Ramos (cell line): ENCODE data around the gene CACNA2D3.

Experiments used
- in situ Hi-C: fragments of 300-500 bp; cut with MboI; formaldehyde crosslinking; loops from one replicate; pipeline ENCODE4 v1.14.3; 2022; ENCODE audit warnings: low sequenced_read_pairs; ENCODE audit not compliant: unreplicated experiment

Gene CACNA2D3

DNA sequence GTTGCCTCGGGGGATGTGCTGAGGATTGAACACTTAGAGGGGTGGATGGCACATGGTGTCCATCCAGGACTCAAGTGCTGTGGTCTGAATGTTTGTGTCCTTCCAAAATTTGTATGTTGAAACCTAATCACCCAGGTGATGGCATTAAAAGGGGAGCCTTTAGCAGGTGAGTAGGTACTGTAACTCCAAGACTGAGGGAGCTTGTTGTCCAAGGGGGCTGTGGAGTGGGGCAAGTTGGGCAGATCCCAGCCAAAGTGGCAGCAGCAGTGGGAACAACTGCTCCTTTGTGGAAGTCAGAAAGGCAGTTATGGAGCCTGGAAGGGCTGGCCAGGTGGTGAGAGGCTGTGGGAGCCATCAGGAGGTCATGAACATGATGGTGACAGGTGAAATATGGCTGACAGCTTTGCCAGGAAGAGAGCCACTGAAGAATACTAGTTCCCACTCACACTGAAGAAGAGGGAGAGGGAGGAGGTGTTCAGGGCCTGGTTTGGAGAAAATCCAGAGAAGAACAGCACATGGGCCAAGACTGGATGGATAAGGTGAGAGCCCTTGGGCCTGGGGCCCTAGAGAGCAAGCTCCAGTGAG, 385.6 kb downstream of the CACNA2D3 start:
- in situ Hi-C loops = no loop called here

DNA sequence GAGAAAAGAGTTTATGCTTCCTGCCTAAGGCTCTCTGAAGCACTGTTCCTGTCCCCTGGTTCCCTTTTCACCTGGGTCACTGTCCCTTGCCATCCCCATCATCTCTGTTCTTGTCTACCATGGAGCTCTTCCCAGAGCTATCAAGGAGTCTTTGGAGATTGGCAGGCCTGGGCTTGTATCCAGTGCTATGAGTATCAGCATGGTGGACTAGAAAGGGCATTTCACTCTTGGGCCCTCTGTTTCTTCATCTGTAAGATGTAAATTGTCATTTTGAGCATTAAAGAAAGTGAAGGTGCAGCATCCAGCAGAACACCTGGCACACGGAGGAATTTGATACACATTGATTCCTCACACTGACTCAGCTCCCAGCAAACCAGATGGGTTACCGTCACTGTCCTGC, 388.2 kb downstream of the CACNA2D3 start:
- in situ Hi-C loops = no loop called here

DNA sequence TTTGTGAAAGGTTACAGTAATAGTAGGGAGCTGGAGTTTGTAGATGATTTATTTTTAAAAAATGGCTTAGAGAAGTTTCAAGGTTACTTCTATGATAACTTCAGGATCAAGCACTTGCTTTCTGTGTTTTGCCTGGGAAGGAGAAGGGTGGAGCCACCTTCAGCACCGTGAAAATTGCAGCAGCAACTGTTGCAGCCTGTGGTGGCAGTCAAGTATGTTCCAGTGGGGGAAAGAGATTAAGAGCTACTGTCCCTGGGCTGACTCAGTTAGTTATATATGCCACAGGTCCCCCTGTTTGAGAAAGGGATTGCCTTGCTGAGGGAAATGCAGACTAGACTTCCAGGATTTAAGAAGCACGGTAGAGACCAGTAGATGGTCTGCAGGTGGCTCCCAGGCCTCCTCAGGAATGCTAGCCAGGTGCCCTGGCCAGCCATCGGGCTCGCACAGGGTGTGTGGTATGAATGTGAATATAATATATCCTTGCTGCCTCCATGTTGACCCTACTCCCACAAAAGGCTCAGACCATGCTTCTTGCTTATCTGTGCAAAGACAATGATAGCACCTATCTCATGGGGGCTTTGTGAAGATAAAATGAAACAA, 389.5 kb downstream of the CACNA2D3 start:
- in situ Hi-C loops = no loop called here

DNA sequence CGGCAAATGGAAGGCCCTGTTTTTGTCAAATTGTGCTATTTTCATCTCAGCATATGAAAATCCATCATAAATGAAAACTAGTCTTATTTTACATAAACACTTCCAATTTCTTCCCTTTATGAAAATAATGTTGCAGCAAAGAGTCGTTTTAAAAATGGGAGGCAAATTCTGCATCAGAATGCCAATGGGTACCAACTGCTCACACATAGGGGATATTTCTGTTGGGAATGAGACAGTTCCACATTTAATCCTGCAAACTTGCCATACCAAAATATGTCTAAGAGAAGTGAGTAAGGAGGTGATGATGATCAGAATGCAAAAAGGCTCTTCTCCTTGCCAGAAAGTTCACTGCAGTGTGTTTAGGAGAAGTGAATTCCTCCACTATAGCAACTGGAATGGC, 391.7 kb downstream of the CACNA2D3 start:
- in situ Hi-C loops = no loop called here

DNA sequence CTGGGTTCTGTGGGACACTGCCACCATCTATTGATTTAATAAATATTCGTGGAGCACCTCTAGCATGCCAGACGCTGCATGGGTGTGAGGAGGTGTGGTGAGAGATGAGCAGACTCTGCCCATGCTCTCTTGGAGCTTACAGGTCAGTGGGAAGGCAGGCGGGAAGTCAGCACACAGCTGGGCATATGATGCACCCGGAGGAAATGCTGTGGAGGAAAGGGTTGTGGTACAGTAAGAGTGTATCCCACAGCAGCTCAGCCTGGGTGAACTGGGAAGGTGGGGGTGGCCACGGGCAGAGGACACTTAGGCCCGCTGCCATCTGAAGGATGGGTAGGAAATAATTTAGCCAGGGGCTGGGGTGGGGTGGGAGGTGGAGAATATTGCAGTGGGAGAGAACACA, 392.1 kb downstream of the CACNA2D3 start:
- in situ Hi-C loops = no loop called here

DNA sequence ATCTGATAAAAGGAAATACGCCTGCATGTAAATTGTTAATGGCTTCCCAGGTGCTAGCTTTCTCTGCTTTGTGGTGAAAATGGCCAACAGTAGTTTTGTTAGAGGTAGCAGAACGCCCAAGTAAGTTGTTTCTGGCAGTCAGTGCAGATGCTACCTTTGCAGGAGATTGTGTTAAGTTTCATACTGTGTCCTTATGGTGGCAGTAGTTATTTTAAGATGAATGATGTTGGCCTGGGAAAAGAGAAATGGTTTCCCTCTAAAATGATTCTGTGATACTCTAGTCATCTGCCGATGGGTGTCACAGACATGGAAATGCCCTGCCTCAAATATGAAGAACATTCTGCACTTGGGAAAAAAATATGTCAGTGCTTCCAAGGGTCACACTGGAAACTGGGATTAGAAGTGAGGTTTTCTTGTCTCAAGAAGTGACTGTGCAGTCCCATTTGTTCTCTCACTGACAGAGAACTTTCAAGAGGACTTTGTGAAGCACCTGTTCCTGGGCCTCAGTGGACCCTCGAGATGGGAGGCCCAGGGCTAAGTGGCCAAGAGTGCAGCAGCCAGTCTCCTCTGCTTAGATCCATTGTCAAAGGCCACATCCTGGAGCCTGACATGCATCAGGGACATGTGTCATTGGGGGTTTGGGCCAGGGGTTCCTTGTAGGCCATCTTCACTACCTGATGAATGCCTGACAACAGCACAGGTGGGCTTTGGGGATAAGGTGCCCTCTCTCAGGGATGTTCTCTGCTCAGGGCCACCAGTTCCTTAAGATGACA, 393.3 kb downstream of the CACNA2D3 start:
- in situ Hi-C loops = no loop called here

DNA sequence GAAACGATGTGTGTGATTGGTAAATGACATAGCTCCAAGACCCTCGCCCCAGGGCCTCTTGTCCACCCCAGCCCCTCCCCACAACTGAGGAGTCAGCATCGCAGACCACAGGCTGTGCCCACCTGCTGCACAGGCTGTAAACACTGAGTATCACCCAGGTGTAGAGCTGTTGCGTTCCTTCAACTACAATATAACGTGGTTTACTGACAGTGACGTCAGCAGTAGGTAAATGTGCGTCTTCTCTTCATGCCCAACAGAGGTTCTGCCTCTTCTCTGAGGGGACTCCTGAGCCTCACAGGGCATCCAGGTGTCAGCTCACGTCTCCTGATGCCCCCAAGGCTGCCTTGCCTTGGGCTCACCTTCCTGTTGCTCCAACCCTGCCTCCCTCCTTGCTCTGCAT, 395.1 kb downstream of the CACNA2D3 start:
- in situ Hi-C loops = no loop called here

DNA sequence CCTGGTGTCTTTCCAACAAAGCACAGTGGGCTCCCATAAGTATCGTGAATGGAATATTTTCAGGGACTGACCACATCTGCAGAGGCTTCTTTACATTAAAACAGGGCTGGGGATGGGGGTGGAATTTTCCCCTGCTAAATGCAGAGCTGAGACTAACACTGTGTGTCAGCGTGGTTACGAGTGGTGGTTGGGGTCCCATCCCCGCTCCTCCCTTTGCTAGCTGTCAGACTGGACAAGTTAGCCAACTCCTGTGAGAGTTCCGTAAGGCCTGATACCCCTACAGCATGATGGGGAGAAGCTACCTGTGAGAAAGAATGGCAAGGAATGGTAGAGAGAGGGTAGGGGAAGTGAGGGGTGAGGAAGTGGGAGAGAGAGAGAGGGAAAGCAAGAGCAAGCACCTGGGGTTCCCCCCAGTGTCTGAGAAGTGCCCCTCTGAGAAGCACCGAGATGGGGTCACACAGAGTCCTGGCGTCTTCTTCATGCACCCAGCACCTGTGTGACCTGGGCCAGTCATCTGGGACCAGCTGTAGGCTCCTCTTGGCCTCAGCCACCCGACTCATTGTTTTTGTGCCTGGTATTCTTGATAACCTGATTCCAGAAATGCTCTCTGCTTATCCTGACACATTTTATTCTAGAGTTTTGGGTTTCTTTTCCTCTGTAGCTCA, 395.8 kb downstream of the CACNA2D3 start:
- in situ Hi-C loops = no loop called here

DNA sequence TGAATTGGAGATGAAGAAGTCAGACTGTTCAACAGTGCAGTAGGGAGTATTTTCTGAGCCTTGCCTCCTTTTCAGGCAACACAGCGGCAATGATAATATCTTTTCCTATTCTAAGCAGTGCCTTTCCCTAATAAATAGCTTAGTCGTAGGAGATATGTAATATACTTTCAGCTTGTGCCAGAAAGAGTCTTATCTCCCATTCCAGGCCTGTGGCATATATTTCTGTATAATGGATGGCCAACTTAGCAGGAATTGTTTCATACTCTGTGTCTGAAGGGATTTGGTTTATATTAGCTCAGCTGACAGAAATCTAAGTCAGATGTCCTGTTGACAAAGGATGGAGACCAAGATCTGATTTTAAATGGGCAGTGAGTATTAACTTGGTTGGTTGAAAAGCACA, 397.1 kb downstream of the CACNA2D3 start:
- in situ Hi-C loops = no loop called here

DNA sequence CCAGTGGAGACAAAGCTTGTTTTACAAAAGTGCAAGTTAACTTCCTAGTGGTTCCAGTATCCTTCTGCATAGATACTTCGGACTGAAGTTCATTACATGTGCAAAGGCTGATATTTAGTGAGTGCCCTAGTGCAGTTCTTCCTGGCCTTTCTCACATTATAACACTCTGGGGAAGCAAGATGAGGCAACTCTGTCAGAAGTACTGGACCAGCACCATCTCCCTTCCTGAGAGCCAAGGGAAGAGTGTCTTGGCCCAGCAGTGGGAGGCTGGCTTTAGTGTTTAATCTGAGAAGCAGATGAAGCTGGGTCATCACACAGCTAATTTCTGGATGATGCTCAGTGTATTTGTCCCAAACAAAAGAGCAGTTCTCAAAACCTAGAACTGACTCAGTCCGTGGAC, 397.7 kb downstream of the CACNA2D3 start:
- in situ Hi-C loops = no loop called here

DNA sequence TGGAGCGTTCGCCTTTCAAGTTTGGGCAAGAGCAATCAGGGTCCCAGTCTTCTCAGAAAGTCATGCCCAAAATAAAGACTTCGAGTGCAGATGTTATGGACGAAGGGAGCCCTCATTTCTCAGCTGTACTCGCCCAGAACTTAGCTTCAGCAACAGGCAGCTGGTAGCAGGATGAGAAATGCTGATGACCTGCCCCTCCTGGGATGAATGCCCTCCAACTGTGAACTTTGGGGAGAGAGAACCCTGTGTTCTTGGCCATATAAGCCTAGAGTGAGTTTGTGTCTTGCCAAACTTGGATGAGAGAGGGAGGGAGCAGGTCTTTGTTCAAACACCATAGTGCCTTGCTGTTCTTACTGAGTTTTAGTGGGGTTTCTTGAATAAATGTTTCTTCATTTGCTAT, 405.2 kb downstream of the CACNA2D3 start:
- in situ Hi-C loops = no loop called here

DNA sequence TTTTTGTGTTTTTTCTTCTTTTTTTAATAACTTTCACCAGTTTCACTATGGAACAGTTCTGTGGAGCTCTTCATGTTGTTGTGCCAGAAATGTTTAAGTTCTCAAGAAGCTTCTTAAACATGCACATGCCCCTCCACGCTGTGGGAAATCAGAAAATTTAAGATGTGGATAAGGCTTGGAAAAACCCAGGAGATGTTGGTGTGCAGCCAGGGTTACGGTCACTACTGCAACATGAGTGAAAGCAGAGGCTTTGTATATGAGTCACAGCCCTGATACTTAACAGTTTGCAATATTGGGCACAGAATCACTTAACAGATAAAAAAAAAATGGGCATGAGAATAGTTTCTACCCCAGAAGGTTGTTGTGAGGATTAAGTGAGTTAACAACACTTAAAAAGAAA, 405.6 kb downstream of the CACNA2D3 start:
- in situ Hi-C loops = no loop called here

DNA sequence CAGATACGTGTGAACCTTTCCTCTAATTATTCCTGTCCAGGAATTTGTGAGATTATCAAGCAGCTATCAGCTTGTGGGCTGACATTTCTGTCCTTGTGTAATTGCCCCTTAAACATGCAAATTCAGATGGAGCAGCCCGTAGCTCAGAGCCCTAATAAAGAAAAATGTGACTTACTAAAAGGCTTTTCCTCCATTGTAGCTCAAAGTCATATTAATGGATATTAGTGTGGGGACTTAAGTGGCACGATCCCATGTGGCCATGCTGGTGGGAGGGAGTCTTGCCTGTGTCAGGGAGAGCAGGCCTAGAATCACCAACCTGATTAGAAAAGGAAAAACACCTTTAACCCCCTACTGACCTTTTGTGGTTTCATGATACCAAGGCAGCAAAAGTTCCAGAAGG, 406.3 kb downstream of the CACNA2D3 start:
- in situ Hi-C loops = no loop called here

DNA sequence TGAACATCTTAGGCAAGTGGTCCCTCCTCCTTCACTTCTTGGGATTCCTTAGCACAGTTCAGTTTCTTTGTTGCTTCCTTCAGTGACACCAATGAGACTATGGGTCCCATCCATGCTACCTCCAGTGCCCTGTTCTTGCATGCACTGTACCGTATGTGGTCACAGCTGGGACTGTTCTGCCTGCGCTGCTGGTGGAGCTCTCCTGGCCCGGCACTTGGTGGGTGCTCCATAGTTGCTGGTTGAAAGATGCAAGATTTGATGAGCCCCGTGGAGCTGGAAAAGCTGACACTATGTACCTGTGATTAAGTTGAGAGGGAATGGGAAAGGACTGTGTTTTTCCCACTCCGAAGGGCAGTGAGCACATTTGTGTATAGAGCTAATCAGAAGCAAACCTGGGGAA, 407.7 kb downstream of the CACNA2D3 start:
- in situ Hi-C loops = no loop called here

DNA sequence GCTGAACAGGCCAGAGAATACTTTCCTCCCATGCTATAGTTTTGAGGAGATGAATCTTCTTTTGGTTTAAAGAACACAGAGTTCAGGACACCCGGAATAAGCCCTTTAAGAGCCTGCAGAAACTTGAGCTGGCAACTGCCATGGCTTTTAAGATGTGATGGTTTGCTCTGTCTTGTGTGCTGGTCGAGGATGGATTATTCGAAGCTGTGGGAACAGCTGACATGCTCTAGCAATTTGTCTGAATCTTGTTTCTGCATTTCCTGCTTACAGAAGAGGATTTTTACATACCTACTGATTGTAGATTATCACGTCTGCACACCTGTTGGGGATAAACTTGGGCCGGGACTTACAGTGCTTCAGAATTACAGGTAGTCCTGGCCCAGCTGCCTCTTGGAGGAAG, 408.6 kb downstream of the CACNA2D3 start:
- in situ Hi-C loops = no loop called here

DNA sequence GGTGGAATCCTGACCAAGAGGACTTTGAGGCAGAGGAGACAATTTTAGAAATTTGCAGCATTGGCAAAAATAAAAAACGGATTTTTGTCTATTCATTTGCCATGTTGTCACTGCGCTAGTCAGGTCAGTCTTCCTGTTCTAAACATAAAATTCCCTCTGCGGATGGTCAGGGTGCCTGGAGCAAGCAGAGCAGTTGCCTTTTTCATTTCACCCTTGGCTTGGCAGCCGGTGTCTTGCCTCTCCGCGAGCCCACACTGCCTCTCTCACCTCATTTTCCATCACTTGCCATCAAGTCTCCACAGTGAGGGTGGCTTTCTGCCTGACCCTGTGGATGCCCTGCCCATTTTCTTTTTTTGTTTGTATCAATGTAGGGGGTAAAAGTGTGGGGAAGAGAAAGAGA, 409.4 kb downstream of the CACNA2D3 start:
- in situ Hi-C loops = no loop called here

DNA sequence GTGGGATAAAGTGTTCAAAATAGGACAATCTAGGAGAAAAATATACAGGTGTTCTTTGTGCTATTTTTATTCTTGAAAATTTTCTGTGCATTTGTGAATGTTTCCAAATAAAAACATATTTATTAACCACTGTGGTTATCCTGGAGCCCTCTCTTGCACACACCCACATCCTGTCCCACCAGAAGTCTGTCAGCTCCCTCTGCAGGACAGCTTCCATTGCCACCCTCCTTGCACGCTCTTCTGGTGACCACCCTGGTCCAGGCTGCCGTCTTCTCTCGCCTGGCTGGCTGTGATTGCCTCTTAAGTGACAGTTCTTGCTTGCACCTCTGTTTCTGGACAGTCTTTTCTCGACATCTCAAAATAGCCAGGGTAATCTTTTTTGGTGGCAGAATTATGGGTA, 411.5 kb downstream of the CACNA2D3 start:
- in situ Hi-C loops = no loop called here

DNA sequence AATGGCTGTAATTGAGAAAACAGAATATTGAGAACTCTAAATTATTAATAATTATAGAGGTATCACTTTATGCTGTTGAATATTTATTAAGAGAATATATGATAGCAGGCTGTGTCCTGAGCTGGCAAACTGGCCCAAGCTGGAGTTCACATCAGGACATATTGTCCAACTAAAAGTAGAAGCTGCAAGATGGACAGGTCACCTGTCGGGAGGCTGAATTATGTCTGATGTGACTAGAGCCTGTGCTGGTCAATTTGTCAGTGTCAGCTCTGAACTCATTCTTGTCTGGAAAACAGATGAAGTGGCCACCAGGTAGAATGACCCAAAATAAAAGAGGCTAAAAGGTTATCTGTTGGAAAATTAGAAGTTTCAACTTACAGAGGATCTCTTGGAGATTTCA, 413.3 kb downstream of the CACNA2D3 start:
- in situ Hi-C loops = no loop called here

DNA sequence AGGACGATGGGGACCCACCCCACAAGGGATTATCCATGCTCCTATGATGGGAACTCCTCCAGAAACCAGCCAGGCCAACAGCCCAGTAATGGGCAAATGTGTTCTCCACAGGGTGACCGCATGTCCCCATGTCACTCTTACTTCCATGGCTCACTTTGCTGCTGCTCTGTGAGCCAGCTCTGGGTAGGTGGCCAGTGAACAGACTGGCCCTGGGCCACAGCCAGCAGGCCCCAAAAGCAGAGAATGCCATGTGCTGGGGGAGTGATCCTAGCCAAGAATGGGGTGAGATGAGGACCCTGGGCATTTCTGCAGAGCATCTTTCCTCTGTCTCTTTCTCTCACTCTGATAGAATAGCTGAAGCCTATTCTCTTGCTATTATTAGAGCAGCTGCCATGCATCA, 414.1 kb downstream of the CACNA2D3 start:
- in situ Hi-C loops = no loop called here

DNA sequence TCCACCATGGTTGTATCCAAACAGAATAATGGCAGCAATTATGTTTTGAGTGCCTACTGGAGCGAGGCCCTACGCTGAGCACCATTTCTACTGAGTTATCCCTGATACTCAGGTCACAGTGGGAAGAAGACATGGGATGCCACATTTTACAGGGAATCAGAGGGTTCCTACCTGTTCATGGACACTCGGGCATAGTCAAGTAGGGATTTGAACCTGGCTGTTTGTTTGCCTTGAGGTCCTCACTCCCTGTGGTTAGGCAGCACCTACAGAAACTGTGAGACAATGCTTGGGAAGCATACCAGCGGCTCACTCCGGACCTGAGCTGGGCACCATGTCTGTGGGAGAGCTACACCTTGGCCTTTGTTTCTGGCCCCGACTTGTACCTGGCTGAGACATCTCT, 415.2 kb downstream of the CACNA2D3 start:
- in situ Hi-C loops = no loop called here

DNA sequence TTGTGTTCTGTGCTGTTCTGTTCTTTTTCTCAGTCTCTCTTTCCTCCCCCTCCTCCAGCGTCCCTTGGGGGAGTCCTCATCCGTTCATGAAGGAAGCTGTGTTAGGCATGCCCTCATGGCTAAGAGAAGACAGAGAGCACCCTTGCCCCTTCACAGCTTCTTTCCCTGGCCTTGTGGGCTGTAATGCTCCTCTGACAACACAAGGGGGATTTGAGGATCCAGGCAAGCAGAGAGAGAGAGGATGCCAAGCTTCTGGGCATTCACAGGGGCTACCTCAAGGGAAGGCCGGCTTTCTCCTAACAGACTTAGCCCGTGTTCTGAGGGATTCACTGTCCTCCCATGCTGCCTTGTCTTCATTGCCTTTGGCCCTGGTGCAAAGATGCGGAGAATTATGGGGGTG, 416.0 kb downstream of the CACNA2D3 start:
- in situ Hi-C loops = no loop called here
